Measurements from ENCODE around the gene BLM.

The BLM gene

DNA sequence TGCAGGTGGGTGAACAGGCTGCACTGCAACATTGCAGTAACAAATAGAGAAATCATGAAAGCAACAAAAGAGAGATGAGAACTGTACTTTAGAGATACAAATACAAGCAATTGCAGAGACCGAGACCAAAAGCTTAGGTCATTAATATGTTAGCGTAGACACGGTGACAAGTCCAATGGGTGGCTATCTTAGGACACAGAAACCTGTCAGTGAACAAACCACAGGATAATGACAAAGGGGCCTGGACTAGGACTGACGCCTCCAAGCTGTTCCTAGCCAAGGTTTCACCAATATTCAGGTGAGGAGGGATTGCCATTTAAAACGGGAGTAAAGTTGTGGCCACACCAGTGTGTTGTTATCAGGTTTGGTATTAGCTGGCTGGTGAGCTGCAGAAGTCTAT is 41.7 kb upstream of the BLM start:
- Histone ChIP-seq H3K4me3 (ENCODE audit: low read depth, low read length) (no peak overlapping the region), H2AFZ (no peak overlapping the region), H3K27ac (no peak overlapping the region), H3K36me3 (ENCODE audit: control insufficient read depth, insufficient read depth, low read length) (no peaks in the 10 kb centered on the region), H3K4me2 (ENCODE audit: low read length) (no peak overlapping the region), H3K9me3 (ENCODE audit: control insufficient read depth, low read length) (no peaks in the 10 kb centered on the region), H3K4me1 (no peaks in the 10 kb centered on the region), H3K27me3 (ENCODE audit: control insufficient read depth, insufficient read depth, low read length) (no peaks in the 10 kb centered on the region), H3K79me2 (no peaks in the 10 kb centered on the region), H3K9ac (no peak overlapping the region)
- TF ChIP-seq, protein P1, sequence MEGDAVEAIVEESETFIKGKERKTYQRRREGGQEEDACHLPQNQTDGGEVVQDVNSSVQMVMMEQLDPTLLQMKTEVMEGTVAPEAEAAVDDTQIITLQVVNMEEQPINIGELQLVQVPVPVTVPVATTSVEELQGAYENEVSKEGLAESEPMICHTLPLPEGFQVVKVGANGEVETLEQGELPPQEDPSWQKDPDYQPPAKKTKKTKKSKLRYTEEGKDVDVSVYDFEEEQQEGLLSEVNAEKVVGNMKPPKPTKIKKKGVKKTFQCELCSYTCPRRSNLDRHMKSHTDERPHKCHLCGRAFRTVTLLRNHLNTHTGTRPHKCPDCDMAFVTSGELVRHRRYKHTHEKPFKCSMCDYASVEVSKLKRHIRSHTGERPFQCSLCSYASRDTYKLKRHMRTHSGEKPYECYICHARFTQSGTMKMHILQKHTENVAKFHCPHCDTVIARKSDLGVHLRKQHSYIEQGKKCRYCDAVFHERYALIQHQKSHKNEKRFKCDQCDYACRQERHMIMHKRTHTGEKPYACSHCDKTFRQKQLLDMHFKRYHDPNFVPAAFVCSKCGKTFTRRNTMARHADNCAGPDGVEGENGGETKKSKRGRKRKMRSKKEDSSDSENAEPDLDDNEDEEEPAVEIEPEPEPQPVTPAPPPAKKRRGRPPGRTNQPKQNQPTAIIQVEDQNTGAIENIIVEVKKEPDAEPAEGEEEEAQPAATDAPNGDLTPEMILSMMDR (IDR thresholded peaks at IDR 0.05), result no peak

DNA sequence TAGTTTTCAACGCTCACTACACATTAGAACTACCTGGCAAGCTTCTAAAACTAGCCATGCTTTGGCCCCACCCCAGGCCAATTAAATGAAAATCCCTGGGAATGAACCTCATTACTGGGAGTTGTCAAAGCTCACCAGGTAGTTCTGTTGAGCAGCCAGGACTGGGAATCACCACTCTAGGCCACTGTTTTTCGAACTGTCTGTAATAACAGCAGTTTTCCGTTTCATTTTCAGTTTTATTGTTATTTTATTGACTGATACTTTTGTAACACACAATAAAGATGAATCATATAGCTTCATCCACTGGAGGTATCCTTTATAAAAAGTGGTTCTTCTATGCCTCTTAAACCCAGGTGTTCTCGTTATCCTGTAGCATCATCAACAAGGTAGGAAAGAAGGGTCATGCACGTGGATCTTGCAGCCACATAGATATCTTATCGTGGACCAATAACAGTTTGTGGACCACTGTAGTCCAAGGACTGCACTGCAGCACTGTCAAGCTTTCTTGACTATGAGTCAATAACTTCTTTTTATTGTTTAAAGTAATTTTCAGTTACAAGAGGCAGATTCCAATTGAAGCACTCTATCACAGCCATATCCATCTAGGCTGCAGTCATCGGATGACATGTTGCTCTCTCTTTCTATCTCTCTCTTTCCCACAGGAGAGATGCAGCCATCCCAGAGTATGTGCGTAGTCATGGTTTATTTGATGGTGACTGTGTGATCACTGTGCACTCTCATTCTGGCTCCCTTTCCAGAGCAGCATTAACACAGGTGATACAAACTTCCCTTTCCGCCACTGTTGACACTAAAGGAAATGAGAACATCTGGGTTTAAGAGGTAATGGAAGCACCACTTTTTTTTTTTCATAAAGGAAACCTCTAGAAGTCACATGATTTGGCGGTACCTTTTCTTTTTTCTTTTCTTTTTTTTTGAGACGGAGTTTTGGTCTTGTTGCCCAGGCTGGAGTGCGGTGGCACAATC is 39.0 kb upstream of the BLM start:
- H3K27ac ChIP-seq, result no peak overlapping the region
- H3K4me1 ChIP-seq, result no peaks in the 10 kb centered on the region
- no peak overlapping the region for H3K4me3 ChIP-seq (ENCODE audit: low read depth, low read length)
- H3K27me3 ChIP-seq (ENCODE audit: control insufficient read depth, insufficient read depth, low read length), result no peaks in the 10 kb centered on the region
- H2AFZ ChIP-seq, result no peak overlapping the region
- no peaks in the 10 kb centered on the region for H3K36me3 ChIP-seq (ENCODE audit: control insufficient read depth, insufficient read depth, low read length)
- no peak overlapping the region for H3K4me2 ChIP-seq (ENCODE audit: low read length)
- no peaks in the 10 kb centered on the region for H3K9me3 ChIP-seq (ENCODE audit: control insufficient read depth, low read length)
- no peaks in the 10 kb centered on the region for H3K79me2 ChIP-seq
- no peak overlapping the region for H3K9ac ChIP-seq
- TF ChIP-seq, protein P1 (IDR thresholded peaks at IDR 0.05), result no peak

DNA sequence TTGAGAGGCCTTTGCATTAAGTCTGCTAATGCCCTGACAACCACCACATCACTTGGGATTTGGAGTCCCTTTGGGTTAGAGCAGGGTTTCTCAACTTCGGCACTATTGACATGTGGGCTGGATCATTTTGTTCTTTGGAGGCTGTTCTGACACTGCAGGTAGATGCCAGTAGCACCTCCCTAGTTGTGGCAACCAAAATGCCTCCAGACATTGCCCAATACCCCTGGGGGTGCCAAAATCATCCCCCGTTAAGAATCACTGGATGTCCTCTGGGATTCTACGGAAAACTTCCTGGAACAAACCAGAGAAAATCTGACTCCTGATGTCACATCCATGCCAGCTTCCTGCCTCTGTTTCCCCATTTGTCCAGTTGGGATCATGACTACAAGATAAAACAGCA is 37.2 kb upstream of the BLM start:
- Histone ChIP-seq H3K27me3 (ENCODE audit: control insufficient read depth, insufficient read depth, low read length) (no peaks in the 10 kb centered on the region), H3K27ac (no peak overlapping the region), H3K9ac (no peak overlapping the region), H3K4me3 (ENCODE audit: low read depth, low read length) (no peak overlapping the region), H3K4me1 (no peaks in the 10 kb centered on the region), H2AFZ (no peak overlapping the region), H3K9me3 (ENCODE audit: control insufficient read depth, low read length) (no peaks in the 10 kb centered on the region), H3K36me3 (ENCODE audit: control insufficient read depth, insufficient read depth, low read length) (no peaks in the 10 kb centered on the region), H3K79me2 (no peaks in the 10 kb centered on the region), H3K4me2 (ENCODE audit: low read length) (no peak overlapping the region)
- TF ChIP-seq, protein P1 (IDR thresholded peaks at IDR 0.05), result no peak

DNA sequence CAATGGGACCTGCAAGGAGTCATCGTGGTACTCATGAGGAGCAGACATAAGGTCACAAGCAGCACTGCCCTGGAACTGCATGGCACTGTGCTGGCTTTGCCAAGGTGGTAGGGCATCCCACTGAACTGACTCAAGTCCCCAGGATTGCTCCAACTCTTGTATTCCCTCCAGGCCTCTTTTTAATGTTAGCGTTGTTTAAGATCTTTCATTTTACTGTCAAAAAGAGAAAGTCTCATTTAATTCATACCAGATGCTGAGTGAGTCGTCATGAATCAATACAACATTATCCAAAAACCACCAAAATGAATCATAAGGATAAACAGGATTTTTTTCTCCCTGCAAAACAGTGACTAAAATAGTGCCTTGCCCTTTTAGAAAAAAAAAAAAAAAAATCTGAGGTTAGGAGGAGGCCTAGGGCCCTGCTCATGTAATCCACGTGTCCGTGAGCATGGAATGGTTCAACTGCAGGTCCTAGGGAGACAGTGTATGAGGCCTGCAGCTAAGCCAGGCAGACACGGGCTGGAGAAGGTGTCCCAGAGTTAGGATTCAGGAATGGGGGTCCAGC is 36.7 kb upstream of the BLM start:
- no peak overlapping the region for H3K9ac ChIP-seq
- no peak overlapping the region for H3K4me2 ChIP-seq (ENCODE audit: low read length)
- H3K79me2 ChIP-seq, result no peaks in the 10 kb centered on the region
- no peak overlapping the region for H2AFZ ChIP-seq
- no peaks in the 10 kb centered on the region for H3K4me1 ChIP-seq
- H3K4me3 ChIP-seq (ENCODE audit: low read depth, low read length), result no peak overlapping the region
- TF ChIP-seq, protein P1 (IDR thresholded peaks at IDR 0.05), result no peak
- H3K9me3 ChIP-seq (ENCODE audit: control insufficient read depth, low read length), result no peaks in the 10 kb centered on the region
- H3K36me3 ChIP-seq (ENCODE audit: control insufficient read depth, insufficient read depth, low read length), result no peaks in the 10 kb centered on the region
- H3K27me3 ChIP-seq (ENCODE audit: control insufficient read depth, insufficient read depth, low read length), result no peaks in the 10 kb centered on the region
- no peak overlapping the region for H3K27ac ChIP-seq
